Measurements from ENCODE around the gene REV3L.

Gene REV3L

DNA sequence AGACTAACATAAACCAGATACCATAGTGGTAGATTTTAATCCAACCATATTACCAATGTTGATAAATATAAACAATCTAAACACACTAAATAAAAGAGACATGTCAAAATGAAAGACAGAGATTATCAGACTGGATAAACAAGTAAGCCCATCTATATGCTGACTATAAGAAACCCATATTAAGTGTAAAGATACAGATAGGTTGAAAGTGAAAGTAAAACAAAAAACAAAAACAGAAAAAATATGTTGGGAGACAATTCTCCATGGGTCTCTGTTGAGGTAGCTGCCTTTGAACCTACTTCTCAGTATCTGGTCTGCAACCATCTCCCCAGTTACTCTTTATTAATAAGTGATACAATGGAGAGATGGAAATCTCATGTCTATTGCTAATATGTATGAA lies 21.2 kb downstream of the REV3L start:
- Histone ChIP-seq H3K27me3 (ENCODE audit: control insufficient read depth, insufficient read depth, low read length) (no peaks in the 10 kb centered on the region), H3K9me3 (ENCODE audit: control insufficient read depth, low read depth, low read length) (no peaks in the 10 kb centered on the region), H3K4me1 (ENCODE audit: control insufficient read depth, low read depth, low read length) (no peaks in the 10 kb centered on the region), H3K4me3 (ENCODE audit: low read length) (no peak overlapping the region), H3K36me3 (ENCODE audit: control insufficient read depth, low read depth, low read length) (no peaks in the 10 kb centered on the region), H3K9ac (ENCODE audit: low read length) (no peak overlapping the region), H3K27ac (ENCODE audit: low read length) (no peak overlapping the region)

GRCh38 chr6:111458670-111459232 lies 24.3 kb downstream of the REV3L start:
- no peak overlapping the region for H3K4me3 ChIP-seq (ENCODE audit: low read length)
- H3K9ac ChIP-seq (ENCODE audit: low read length) = no peak overlapping the region
- H3K36me3 ChIP-seq (ENCODE audit: control insufficient read depth, low read depth, low read length) = no peaks in the 10 kb centered on the region
- H3K27me3 ChIP-seq (ENCODE audit: control insufficient read depth, insufficient read depth, low read length) = no peaks in the 10 kb centered on the region
- no peak overlapping the region for H3K27ac ChIP-seq (ENCODE audit: low read length)
- H3K9me3 ChIP-seq (ENCODE audit: control insufficient read depth, low read depth, low read length) = no peaks in the 10 kb centered on the region
- H3K4me1 ChIP-seq (ENCODE audit: control insufficient read depth, low read depth, low read length) = no peaks in the 10 kb centered on the region

GRCh38 chr6:111456208-111456607 lies 26.8 kb downstream of the REV3L start:
- H3K9me3 ChIP-seq (ENCODE audit: control insufficient read depth, low read depth, low read length) = no peaks in the 10 kb centered on the region
- no peaks in the 10 kb centered on the region for H3K27me3 ChIP-seq (ENCODE audit: control insufficient read depth, insufficient read depth, low read length)
- no peaks in the 10 kb centered on the region for H3K36me3 ChIP-seq (ENCODE audit: control insufficient read depth, low read depth, low read length)
- no peak overlapping the region for H3K4me3 ChIP-seq (ENCODE audit: low read length)
- no peak overlapping the region for H3K27ac ChIP-seq (ENCODE audit: low read length)
- H3K4me1 ChIP-seq (ENCODE audit: control insufficient read depth, low read depth, low read length) = no peaks in the 10 kb centered on the region
- no peak overlapping the region for H3K9ac ChIP-seq (ENCODE audit: low read length)

DNA sequence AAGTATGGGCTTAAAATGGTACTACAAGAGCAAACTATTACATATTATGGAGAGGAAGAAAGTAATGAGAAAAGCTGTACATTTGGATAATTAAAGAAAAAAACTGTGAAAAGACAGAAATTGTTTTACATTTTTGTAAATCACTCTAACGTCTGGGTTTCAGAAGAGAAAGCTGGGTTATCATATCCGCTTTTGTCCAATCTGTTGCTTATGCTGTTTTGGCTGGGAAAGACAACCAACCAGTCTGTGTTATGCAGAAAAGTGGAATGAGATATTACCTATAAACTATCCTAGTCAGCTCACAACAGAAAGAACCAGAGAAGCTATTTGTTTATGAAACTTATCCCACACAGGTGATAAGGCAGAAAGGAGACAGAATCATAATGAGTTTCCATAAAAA lies 32.4 kb downstream of the REV3L start:
- H3K4me3 ChIP-seq (ENCODE audit: low read length) = no peak overlapping the region
- H3K27ac ChIP-seq (ENCODE audit: low read length) = no peak overlapping the region
- H3K36me3 ChIP-seq (ENCODE audit: control insufficient read depth, low read depth, low read length) = no peaks in the 10 kb centered on the region
- no peak overlapping the region for H3K9ac ChIP-seq (ENCODE audit: low read length)
- no peaks in the 10 kb centered on the region for H3K27me3 ChIP-seq (ENCODE audit: control insufficient read depth, insufficient read depth, low read length)
- H3K9me3 ChIP-seq (ENCODE audit: control insufficient read depth, low read depth, low read length) = no peaks in the 10 kb centered on the region
- H3K4me1 ChIP-seq (ENCODE audit: control insufficient read depth, low read depth, low read length) = no peaks in the 10 kb centered on the region

DNA sequence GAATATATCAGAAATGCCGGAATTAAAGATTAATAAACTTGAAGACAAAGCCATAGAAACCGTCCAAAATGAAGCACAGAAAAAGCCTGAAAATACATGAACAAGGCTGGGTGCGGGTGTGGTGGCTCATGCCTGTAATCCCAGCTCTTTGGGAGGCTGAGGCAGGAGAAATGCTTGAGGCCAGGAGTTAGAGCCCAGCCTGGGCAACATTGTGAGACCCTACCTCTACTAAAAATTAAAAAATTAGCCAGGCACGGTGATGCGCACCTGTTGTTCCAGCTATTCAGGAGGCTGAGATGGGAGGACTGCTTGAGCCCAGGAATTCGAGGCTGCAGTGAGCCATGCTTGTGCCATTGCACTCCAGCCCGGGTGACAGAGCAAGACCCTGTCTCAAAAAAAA lies 32.9 kb downstream of the REV3L start:
- Histone ChIP-seq H3K9me3 (ENCODE audit: control insufficient read depth, low read depth, low read length) (no peaks in the 10 kb centered on the region), H3K4me1 (ENCODE audit: control insufficient read depth, low read depth, low read length) (no peaks in the 10 kb centered on the region), H3K36me3 (ENCODE audit: control insufficient read depth, low read depth, low read length) (no peaks in the 10 kb centered on the region), H3K9ac (ENCODE audit: low read length) (no peak overlapping the region), H3K27me3 (ENCODE audit: control insufficient read depth, insufficient read depth, low read length) (no peaks in the 10 kb centered on the region), H3K4me3 (ENCODE audit: low read length) (no peak overlapping the region), H3K27ac (ENCODE audit: low read length) (no peak overlapping the region)

DNA sequence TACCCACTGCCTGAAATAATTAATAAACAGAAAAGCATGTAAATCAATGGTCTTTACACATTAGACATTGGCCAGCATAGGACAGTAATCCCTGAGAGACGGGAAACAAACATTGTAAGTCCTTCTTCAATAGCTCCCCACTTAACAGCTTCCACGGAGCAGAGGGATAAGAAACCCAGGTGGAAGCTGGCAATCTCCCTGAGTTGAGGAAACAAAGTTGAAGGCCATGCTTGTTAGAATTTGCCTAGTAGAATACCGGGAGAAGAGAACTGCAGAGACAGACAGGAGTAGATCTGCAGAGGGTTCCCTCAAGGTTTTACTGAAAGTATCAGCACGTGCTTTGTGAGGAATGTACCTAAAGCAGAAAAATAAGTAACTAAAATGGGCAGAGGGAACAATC lies 33.9 kb downstream of the REV3L start:
- Histone ChIP-seq H3K4me3 (ENCODE audit: low read length) (no peak overlapping the region), H3K9ac (ENCODE audit: low read length) (no peak overlapping the region), H3K27me3 (ENCODE audit: control insufficient read depth, insufficient read depth, low read length) (no peaks in the 10 kb centered on the region), H3K27ac (ENCODE audit: low read length) (no peak overlapping the region), H3K36me3 (ENCODE audit: control insufficient read depth, low read depth, low read length) (no peaks in the 10 kb centered on the region), H3K9me3 (ENCODE audit: control insufficient read depth, low read depth, low read length) (no peaks in the 10 kb centered on the region), H3K4me1 (ENCODE audit: control insufficient read depth, low read depth, low read length) (no peaks in the 10 kb centered on the region)

- Histone ChIP-seq H3K27ac (ENCODE audit: low read length) (no peak overlapping the region), H3K4me3 (ENCODE audit: low read length) (no peak overlapping the region), H3K27me3 (ENCODE audit: control insufficient read depth, insufficient read depth, low read length) (no peaks in the 10 kb centered on the region), H3K4me1 (ENCODE audit: control insufficient read depth, low read depth, low read length) (no peaks in the 10 kb centered on the region), H3K9me3 (ENCODE audit: control insufficient read depth, low read depth, low read length) (no peaks in the 10 kb centered on the region), H3K36me3 (ENCODE audit: control insufficient read depth, low read depth, low read length) (no peaks in the 10 kb centered on the region), H3K9ac (ENCODE audit: low read length) (no peak overlapping the region)
Measured at GRCh38 chr6:111447051-111447450, 36.0 kb downstream of the REV3L start.

DNA sequence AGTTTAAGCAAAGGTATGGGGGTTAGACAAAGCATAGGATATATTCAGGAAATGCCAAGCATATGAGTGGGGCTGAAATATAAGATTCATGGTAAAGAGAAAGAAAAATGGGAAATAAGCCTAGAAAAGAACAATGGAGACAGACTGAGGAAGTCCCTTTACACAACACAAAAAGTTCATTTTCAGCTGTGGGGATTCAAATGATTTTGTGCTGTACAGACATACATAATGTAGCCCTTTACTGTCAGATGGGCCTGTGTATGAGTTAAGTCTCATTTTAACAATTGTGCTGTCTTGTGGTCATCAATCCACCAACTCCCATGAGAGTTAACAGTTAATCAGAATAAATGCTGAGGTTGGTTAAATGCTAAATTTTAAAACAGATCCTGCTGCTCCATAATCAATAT lies 37.2 kb downstream of the REV3L start:
- Histone ChIP-seq H3K4me3 (ENCODE audit: low read length) (no peak overlapping the region), H3K36me3 (ENCODE audit: control insufficient read depth, low read depth, low read length) (no peaks in the 10 kb centered on the region), H3K27me3 (ENCODE audit: control insufficient read depth, insufficient read depth, low read length) (no peaks in the 10 kb centered on the region), H3K9ac (ENCODE audit: low read length) (no peak overlapping the region), H3K9me3 (ENCODE audit: control insufficient read depth, low read depth, low read length) (no peaks in the 10 kb centered on the region), H3K4me1 (ENCODE audit: control insufficient read depth, low read depth, low read length) (no peaks in the 10 kb centered on the region), H3K27ac (ENCODE audit: low read length) (no peak overlapping the region)

DNA sequence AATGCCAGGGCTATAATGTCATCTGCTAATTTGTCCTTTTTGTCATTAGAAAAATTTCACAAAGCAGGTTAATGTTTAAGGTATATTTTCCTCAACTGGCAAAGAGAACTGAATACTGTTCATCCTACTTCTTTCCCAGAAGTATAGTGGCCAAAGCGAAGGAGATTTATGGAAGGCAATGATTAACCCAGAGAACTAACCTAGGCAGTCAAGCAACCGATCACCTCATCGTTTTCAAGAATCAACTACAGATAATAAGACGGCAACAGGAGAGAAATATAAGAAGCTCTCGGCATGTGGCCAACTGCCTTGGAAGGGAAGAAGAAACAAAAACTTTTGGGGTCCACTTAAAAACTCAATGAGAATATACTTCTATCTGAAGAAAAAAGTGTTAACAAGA lies 38.2 kb downstream of the REV3L start:
- Histone ChIP-seq H3K4me3 (ENCODE audit: low read length) (no peak overlapping the region), H3K9ac (ENCODE audit: low read length) (no peak overlapping the region), H3K27me3 (ENCODE audit: control insufficient read depth, insufficient read depth, low read length) (no peaks in the 10 kb centered on the region), H3K9me3 (ENCODE audit: control insufficient read depth, low read depth, low read length) (no peaks in the 10 kb centered on the region), H3K36me3 (ENCODE audit: control insufficient read depth, low read depth, low read length) (no peaks in the 10 kb centered on the region), H3K4me1 (ENCODE audit: control insufficient read depth, low read depth, low read length) (no peaks in the 10 kb centered on the region), H3K27ac (ENCODE audit: low read length) (no peak overlapping the region)

DNA sequence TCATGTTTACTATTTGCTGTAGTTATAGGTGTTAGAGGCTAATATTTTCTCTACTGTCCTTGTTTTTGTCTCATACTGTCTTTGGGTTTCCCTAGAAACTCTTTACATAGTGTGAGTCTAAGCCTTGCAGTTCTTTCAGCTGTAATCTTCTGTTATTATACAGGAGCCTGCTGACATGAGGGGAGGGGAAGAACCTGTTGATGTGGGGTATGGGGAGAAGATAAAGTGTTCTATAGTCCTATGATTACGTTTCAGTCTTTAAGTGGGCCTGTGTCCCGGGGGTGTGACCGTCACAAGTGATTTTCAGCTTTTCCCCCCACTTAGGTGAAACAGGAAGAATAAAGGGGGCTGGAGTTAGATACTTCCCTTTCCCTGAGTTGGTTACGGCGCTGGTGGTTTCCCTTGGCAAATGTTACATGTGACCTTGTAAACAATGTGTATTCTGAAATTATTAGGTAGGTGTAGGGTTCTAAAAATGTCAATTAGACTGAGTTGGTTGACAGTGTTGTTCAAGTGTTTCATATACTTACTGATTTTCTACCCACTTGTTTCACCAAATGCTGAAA lies 41.3 kb downstream of the REV3L start:
- H3K36me3 ChIP-seq (ENCODE audit: control insufficient read depth, low read depth, low read length) = no peaks in the 10 kb centered on the region
- no peak overlapping the region for H3K9ac ChIP-seq (ENCODE audit: low read length)
- H3K4me3 ChIP-seq (ENCODE audit: low read length) = no peak overlapping the region
- H3K9me3 ChIP-seq (ENCODE audit: control insufficient read depth, low read depth, low read length) = no peaks in the 10 kb centered on the region
- H3K27me3 ChIP-seq (ENCODE audit: control insufficient read depth, insufficient read depth, low read length) = no peaks in the 10 kb centered on the region
- no peaks in the 10 kb centered on the region for H3K4me1 ChIP-seq (ENCODE audit: control insufficient read depth, low read depth, low read length)
- H3K27ac ChIP-seq (ENCODE audit: low read length) = no peak overlapping the region

GRCh38 chr6:111439171-111439570 lies 43.8 kb downstream of the REV3L start:
- Histone ChIP-seq H3K27me3 (ENCODE audit: control insufficient read depth, insufficient read depth, low read length) (no peaks in the 10 kb centered on the region), H3K4me1 (ENCODE audit: control insufficient read depth, low read depth, low read length) (no peaks in the 10 kb centered on the region), H3K27ac (ENCODE audit: low read length) (no peak overlapping the region), H3K9me3 (ENCODE audit: control insufficient read depth, low read depth, low read length) (no peaks in the 10 kb centered on the region), H3K4me3 (ENCODE audit: low read length) (no peak overlapping the region), H3K9ac (ENCODE audit: low read length) (no peak overlapping the region), H3K36me3 (ENCODE audit: control insufficient read depth, low read depth, low read length) (no peaks in the 10 kb centered on the region)

DNA sequence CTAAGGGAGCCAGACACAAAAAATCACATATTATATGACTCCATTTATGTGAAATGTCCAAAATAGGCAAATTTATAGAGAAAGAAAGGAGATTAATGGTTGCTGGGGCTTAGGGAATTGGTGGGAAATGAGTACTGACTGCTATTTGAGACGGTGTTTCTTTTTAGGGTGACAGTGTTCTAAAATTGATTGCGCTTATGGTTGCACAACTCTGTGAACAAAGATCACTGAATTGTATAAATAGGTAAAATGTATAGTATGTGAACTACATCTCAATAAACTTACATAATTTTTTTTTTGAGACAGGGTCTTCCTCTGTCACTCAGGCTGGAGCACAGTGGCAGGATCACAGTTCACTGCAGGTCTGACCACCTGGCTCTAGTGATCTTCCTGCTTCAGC lies 45.4 kb downstream of the REV3L start:
- Histone ChIP-seq H3K4me3 (ENCODE audit: low read length) (no peak overlapping the region), H3K36me3 (ENCODE audit: control insufficient read depth, low read depth, low read length) (no peaks in the 10 kb centered on the region), H3K27me3 (ENCODE audit: control insufficient read depth, insufficient read depth, low read length) (no peaks in the 10 kb centered on the region), H3K9ac (ENCODE audit: low read length) (no peak overlapping the region), H3K27ac (ENCODE audit: low read length) (no peak overlapping the region), H3K9me3 (ENCODE audit: control insufficient read depth, low read depth, low read length) (no peaks in the 10 kb centered on the region), H3K4me1 (ENCODE audit: control insufficient read depth, low read depth, low read length) (no peaks in the 10 kb centered on the region)

Data from iPS-18a (cell line).